Skeletal muscle satellite cell (primary cell): ENCODE measurements around the gene DNAJC5.

Experiments
- H3K27me3 ChIP-seq: 2 replicates; pipeline ENCODE4 v1.7.0; 2013; ENCODE audit warnings: low read length; ENCODE audit not compliant: control insufficient read depth, insufficient read depth
- H3K36me3 ChIP-seq: 2 replicates; pipeline ENCODE4 v1.7.0; 2013; ENCODE audit warnings: mild to moderate bottlenecking, control low read depth, low read length; ENCODE audit not compliant: insufficient read depth
- H3K4me1 ChIP-seq: 2 replicates; pipeline ENCODE4 v1.7.0; 2013; ENCODE audit warnings: low read length; ENCODE audit not compliant: control insufficient read depth, insufficient read depth
- H3K4me2 ChIP-seq: 2 replicates; pipeline ENCODE4 v1.7.0; 2013; ENCODE audit warnings: mild to moderate bottlenecking, low read length
- H3K4me3 ChIP-seq: 2 replicates; pipeline ENCODE4 v1.7.0; 2013; ENCODE audit warnings: low read length
- H3K9ac ChIP-seq: 2 replicates; pipeline ENCODE4 v1.7.0; 2013; ENCODE audit warnings: mild to moderate bottlenecking, low read depth, low read length, moderate library complexity
- H3K9me3 ChIP-seq: replicated peaks from 2 replicates; pipeline ENCODE4 v1.7.0; 2013; ENCODE audit warnings: mild to moderate bottlenecking, control low read depth, low read length

Gene DNAJC5

DNA sequence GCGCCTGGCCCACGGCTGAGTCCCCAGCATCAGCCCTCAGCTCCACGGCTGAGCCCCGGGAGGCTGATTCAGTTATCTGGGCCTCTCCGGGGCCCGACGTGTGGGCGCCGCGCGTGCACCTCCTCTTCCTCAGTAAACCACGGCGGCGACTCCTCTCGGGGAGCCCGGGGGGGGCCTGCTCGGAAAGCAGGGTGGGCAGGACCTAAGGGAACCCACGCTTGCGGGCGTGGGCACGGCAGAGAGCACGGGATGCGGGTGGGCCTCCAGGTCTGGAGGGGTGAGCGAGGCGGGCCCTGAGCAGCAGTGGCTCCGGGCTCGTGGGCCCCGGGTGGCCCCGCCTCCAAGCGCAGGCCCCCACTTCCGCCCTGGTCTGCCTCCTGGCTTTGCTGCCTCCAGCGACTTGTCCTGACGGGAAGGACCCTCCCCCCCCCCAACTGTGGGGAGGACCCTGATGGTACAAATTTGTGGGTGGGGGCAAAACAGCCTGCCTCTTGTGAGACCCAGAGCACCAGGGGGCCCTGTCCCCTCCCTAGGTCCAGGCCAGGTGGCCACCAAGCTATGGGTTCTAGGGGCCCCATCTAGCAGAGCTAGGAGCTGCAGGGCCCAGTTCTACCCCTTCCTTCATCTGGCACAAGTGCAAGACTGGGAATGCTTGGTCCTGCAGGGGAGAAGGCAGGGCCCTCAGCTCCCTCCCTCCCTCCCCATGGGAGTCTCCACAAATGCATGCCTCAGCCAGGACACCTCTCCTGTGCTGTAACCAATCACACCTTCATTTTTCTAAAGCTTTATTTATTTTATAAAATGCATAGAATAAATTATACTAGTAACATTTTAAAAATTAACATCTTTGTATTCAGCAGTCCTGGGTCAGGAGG is 44.4 kb downstream of the DNAJC5 start:
- H3K4me1 ChIP-seq, result no peaks in the 10 kb centered on the region
- no peak overlapping the region for H3K9ac ChIP-seq
- no peaks in the 10 kb centered on the region for H3K27me3 ChIP-seq
- no peak overlapping the region for H3K4me2 ChIP-seq
- H3K4me3 ChIP-seq, result no peak overlapping the region
- H3K9me3 ChIP-seq, result no peaks in the 10 kb centered on the region
- peaks cover 68% of the 10 kb centered on the region for H3K36me3 ChIP-seq

DNA sequence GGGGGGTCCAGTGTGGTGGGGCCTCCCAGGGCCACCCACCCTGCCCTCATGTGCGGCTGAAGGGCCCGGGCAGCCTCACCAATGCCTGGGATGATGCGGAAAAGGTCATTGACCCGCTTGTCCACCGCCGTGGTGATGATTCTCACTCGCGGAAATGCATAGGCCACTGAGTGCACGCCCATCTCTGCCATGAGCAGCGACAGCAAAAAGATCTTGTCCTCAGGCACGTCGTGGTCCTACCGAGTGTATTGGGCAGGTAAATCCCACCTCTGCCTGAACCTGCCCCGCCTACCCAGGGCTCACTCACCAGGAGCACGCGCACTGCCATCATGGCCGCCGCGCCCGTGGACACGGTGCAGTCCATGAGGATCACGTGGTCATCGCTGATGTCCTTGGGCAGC is 45.1 kb downstream of the DNAJC5 start:
- Histone ChIP-seq H3K36me3 (peaks cover 66% of the 10 kb centered on the region), H3K9ac (no peak overlapping the region), H3K4me3 (no peak overlapping the region), H3K4me1 (no peaks in the 10 kb centered on the region), H3K4me2 (no peak overlapping the region), H3K9me3 (no peaks in the 10 kb centered on the region), H3K27me3 (no peaks in the 10 kb centered on the region)

DNA sequence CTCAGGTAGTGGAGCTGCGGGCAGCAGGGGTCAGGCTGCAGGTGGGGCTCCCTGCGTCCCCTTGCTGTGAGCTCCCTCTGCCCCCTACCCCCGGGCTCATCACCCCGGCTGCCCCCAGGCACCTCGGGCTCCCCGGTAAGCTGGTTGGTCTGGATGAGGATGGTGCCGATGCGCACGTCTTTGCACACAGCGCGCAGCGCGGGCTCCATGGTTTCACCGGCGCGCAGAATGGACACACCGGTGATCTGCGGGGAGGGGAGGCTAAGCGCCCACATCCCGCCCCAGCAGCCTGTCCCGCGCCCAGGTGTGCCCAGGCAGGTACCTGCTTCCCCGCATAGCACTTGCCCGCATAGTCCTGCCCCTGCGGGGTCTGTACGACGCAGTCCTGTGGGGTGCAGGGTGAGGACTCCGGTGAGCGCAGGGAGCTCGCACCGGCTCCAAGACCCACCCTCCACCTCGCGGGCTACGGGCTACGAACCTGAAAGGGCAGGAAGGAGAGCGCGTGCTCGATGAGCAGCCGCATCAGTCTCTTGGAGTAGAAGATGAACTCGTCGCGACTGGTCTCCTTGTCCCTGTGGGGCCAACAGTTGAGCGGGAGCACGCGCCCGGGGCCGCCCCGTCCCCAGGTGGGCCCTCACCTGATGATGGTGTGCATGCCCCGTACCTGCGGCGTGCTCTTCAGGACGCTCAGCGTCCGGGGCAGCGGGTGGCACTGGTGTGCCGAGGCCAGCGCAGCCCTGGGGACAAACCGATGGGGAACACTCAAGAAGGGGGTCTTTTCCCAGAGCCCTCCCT is 45.7 kb downstream of the DNAJC5 start:
- H3K4me1 ChIP-seq, result no peaks in the 10 kb centered on the region
- H3K9ac ChIP-seq, result no peak overlapping the region
- H3K36me3 ChIP-seq, result peaks cover 66% of the 10 kb centered on the region

DNA sequence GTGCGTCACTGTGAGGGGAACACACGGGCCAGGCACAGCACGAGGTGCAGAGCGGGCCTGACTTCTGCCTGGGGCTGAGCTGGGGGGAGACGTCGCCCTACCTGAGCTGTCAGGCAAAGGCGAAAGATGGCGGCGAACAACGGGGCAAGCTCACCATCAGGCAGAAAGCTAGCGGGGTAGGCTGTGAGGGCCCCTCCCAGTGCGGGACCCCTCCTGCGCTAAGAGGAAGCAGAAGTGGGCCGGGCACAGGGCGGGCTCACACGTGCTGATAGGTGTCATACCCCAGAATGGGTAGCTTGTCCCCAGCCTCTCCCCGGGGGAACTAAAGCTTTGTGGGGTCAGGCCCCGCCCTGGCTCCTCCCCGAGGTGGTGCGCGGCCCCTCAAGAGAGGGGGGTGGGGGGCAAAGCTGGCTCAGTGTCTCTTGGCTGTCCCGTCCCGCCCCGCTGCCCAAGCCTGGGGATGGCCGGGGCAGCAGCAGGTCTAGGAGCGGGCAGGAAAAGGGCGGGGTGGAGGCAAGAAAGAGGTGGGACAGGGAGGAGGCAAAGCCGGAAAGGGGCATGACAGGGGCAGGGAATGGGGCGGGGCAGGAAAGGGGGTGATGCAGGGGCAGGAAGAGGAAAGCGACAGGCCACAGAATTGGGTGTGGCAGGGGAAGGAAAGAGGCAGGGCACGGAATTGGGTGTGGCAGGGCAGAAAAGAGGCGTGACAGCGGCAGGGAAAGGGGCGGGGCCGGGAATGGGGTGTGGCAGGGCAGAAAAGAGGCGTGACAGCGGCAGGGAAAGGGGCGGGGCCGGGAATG is 46.6 kb downstream of the DNAJC5 start:
- no peak overlapping the region for H3K9ac ChIP-seq
- no peaks in the 10 kb centered on the region for H3K9me3 ChIP-seq
- no peaks in the 10 kb centered on the region for H3K4me1 ChIP-seq
- no peak overlapping the region for H3K4me3 ChIP-seq
- no peak overlapping the region for H3K4me2 ChIP-seq
- H3K36me3 ChIP-seq, result peaks cover 66% of the 10 kb centered on the region
- no peaks in the 10 kb centered on the region for H3K27me3 ChIP-seq

More for the DNA sequence above, 45.7 kb downstream of the DNAJC5 start:
- Histone ChIP-seq H3K9me3 (no peaks in the 10 kb centered on the region), H3K27me3 (no peaks in the 10 kb centered on the region), H3K4me3 (no peak overlapping the region), H3K4me2 (no peak overlapping the region)

DNA sequence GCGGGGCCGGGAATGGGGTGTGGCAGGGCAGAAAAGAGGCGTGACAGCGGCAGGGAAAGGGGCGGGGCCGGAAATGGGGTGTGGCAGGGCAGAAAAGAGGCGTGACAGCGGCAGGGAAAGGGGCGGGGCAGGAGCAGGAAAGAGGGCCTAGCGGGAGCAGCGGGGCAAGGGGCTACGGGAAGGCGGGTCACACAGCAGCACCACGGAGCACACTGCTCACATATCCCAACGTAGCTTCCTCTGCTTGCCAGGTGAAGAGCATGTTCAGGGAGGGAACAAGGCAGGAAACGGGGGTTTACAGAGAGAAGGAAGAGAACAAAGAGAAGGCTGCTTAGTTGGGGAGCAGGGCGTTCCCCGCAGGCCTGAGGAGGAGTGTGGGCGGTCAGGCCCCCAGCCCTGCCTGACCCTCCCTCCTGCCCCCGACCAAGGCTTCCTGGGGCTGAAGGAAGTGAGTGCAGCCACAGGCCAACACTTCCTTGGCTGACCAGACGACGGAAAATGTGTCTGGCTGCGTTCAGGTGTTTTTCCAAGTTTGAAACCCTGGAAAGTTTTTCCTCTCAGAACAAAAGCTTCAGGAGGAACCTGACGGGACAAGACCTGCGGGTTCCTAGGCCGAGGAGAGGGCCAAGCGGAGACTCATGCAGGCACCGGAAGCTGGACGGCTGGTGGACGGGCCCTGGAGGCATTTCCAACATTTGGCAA is 47.5 kb downstream of the DNAJC5 start:
- Histone ChIP-seq H3K4me2 (no peak overlapping the region), H3K27me3 (no peaks in the 10 kb centered on the region), H3K9ac (no peak overlapping the region), H3K9me3 (no peaks in the 10 kb centered on the region), H3K4me1 (no peaks in the 10 kb centered on the region), H3K36me3 (peaks cover 62% of the 10 kb centered on the region), H3K4me3 (no peak overlapping the region)

DNA sequence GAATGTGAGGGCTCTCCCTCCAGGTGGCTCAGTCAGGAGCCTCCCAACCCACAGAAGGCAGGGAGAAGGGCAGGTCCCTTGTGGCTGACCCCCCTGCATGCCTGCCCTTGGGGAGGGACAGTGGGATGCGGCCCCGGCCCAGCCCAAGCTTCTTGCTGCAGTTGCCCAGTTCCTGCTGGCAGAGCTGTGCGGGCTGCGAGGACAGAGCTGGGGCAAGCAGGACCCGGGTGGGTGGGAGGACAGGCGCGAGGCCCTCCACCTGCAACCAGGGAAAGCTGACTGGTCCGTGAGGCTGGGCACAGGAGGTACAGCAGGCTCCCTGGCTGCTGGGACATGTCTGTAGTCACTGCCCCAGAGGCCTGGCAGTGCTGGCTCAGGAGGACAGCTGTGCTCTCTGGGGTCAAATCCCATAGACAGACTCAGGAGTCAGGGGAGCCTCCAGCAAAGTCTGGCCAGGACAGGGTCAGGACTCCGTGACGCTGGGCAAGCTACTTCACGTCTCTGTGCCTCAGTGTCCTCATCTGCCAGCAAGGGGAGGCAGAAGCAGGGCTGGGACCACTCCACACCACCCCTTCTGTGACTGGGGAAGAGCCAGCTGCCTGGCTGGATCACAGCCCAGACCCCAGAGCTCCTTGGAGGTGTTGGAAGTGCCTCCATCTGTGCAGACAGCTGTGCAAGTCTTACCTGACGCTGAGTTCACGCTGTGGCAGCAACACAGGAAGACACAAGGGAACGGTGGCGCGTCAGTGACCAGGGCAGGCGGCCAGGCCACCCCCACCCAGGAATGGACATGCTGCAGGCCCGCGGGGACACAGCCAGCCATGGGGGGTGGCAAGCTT is 48.3 kb downstream of the DNAJC5 start:
- no peak overlapping the region for H3K4me3 ChIP-seq
- H3K36me3 ChIP-seq, result peaks cover 62% of the 10 kb centered on the region
- H3K27me3 ChIP-seq, result no peaks in the 10 kb centered on the region
- no peak overlapping the region for H3K4me2 ChIP-seq
- no peaks in the 10 kb centered on the region for H3K9me3 ChIP-seq
- H3K9ac ChIP-seq, result no peak overlapping the region
- H3K4me1 ChIP-seq, result peaks cover 5% of the 10 kb centered on the region

DNA sequence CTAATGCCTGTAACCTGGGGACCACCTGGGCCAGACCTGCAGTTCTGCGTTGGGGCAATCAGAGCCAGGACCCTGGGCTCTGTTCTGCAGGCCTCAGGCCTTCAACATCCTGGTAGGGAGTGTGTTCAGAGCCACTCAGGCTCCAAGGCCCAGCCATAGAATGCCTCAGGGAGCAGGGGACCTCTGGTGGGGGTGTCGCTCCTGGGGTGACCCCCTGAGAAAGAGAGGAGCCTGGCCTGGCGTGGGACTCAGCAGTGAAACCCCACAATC is 48.8 kb downstream of the DNAJC5 start:
- Histone ChIP-seq H3K4me3 (no peak overlapping the region), H3K27me3 (no peaks in the 10 kb centered on the region), H3K4me1 (peaks cover 9% of the 10 kb centered on the region), H3K36me3 (peaks cover 61% of the 10 kb centered on the region), H3K9ac (no peak overlapping the region), H3K4me2 (no peak overlapping the region), H3K9me3 (no peaks in the 10 kb centered on the region)

DNA sequence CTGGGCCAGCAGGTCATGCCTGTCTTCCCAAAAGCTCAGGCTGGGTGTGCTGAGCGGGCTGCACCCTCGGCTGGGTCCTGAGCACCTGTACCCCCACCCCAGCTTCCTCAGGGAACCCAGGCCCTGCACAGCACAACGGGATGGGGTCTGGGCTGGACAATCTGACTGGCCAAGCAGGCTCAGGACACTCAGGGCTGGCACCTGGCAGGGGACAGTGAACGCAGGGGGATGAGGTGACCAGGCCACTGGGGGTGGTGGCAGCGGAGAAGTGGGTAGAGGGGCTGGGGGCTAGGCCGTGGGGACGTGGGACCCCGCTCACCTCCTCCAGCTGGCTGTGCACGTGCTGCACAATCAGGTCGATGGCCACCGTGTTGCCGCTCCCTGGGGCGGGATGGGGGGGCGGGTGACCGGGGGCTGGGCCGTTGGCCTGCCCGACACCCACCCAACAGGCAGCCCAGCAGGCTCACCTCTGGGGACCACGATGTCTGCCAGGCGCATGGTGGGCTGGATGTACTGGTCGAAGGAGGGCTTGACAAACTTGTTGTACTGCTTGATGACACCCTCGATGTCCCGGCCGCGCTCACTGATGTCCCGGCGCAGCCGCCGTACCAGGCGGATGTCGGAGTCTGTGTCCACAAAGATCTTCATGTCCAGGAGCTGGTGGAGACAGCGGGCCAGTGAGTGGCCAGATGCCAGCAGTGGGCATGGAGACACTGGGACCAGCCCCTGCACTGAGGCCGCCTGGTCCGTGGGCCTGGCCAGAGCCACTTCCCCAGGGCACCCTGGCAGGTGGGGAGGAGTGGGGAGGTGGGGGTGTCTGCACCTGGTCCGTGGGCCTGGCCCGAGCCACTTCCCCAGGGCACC is 49.4 kb downstream of the DNAJC5 start:
- Histone ChIP-seq H3K4me1 (peaks cover 14% of the 10 kb centered on the region), H3K36me3 (peaks cover 57% of the 10 kb centered on the region), H3K9me3 (no peaks in the 10 kb centered on the region), H3K4me2 (no peak overlapping the region), H3K4me3 (no peak overlapping the region), H3K9ac (no peak overlapping the region), H3K27me3 (no peaks in the 10 kb centered on the region)

DNA sequence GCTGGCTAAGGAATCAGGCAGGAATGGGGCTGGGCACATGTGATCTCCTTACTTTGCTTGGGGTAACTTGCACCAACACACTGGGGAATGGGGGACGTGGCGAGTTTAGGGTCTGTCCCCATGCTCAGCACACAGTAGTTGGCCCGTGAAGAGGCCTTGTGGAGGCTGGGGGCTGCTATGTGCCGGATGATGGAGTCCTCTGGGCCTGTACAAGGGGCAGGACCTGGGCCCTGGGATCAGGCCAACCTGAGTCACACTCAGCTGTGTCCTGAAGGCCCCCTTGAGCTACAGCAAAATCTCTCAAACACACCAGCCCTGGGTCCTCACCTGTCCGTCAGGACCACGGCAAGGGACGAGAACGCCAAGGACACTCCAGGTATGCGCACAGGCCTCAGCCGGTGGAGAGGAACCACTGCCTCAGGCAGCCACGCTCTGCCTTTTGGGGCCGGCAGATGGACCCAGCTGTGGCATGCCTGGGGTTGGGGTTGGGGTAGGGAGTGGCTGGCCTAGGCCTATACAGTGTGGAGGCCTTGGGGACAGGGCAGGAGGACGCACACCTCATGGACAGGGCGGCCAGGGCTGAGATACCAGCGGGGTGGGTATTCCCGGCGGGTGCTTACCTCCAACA is 50.2 kb downstream of the DNAJC5 start:
- H3K4me1 ChIP-seq, result peaks cover 23% of the 10 kb centered on the region
- no peaks in the 10 kb centered on the region for H3K27me3 ChIP-seq
- no peaks in the 10 kb centered on the region for H3K9me3 ChIP-seq
- no peak overlapping the region for H3K4me3 ChIP-seq
- peaks cover 51% of the 10 kb centered on the region for H3K36me3 ChIP-seq
- H3K4me2 ChIP-seq, result no peak overlapping the region
- no peak overlapping the region for H3K9ac ChIP-seq
